DOHH2 (cell line): ENCODE measurements around the gene RASSF3.

ENCODE experiments used
- H3F3A ChIP-seq: fragments of 200-600 bp; sonication (generic), shearing (Covaris generic); 2 replicates; pipeline ENCODE4 v1.6.0; 2016; ENCODE audit warnings: antibody characterized with exemption, mild to moderate bottlenecking; ENCODE audit not compliant: control insufficient read depth, insufficient read depth
- H3K27ac ChIP-seq: fragments of 200-600 bp; sonication (generic); 2 replicates; pipeline ENCODE4 v1.5.1; 2014; ENCODE audit warnings: low read depth, mild to moderate bottlenecking, low read length, moderate library complexity
- H3K27me3 ChIP-seq: fragments of 200-600 bp; sonication (generic); 2 replicates; pipeline ENCODE4 v1.6.1; 2014; ENCODE audit warnings: mild to moderate bottlenecking, low read length, mixed read lengths; ENCODE audit not compliant: control insufficient read depth
- H3K36me3 ChIP-seq: fragments of 200-600 bp; sonication (generic); 2 replicates; pipeline ENCODE4 v1.6.1; 2014; ENCODE audit warnings: mild to moderate bottlenecking, low read length, moderate library complexity, mixed read lengths; ENCODE audit not compliant: control insufficient read depth
- H3K4me1 ChIP-seq: fragments of 200-600 bp; sonication (generic); 2 replicates; pipeline ENCODE4 v1.6.1; 2014; ENCODE audit warnings: mild to moderate bottlenecking, low read length, mixed read lengths; ENCODE audit not compliant: control insufficient read depth
- H3K4me2 ChIP-seq: fragments of 200-600 bp; sonication (generic); 2 replicates; pipeline ENCODE4 v1.6.0; 2014; ENCODE audit warnings: mild to moderate bottlenecking, low read length, moderate library complexity
- H3K4me3 ChIP-seq: fragments of 200-600 bp; sonication (generic); 2 replicates; pipeline ENCODE4 v1.5.1; 2014; ENCODE audit warnings: mild to moderate bottlenecking, low read length, mixed read lengths
- H3K79me2 ChIP-seq: fragments of 200-600 bp; sonication (generic); 2 replicates; pipeline ENCODE4 v1.6.1; 2014; ENCODE audit warnings: mild to moderate bottlenecking, low read length, mixed read lengths; ENCODE audit not compliant: control insufficient read depth
- H3K9me2 ChIP-seq: fragments of 200-600 bp; sonication (generic); replicated peaks from 2 replicates; pipeline ENCODE4 v1.6.1; 2014; ENCODE audit warnings: mild to moderate bottlenecking, low read length, mixed read lengths; ENCODE audit not compliant: control insufficient read depth
- H3K9me3 ChIP-seq: fragments of 200-600 bp; sonication (generic); 2 replicates; pipeline ENCODE4 v1.6.1; 2014; ENCODE audit warnings: antibody characterized with exemption, low read length, mixed read lengths; ENCODE audit not compliant: control insufficient read depth, insufficient read depth
- H4K20me1 ChIP-seq: fragments of 200-600 bp; sonication (generic); 2 replicates; pipeline ENCODE4 v1.6.0; 2014; ENCODE audit warnings: low read depth, mild to moderate bottlenecking, antibody characterized with exemption, low read length, moderate library complexity; ENCODE audit not compliant: control insufficient read depth, insufficient read depth
- EZH2phosphoT487 ChIP-seq: fragments of 200-600 bp; sonication (generic); IDR thresholded peaks from 2 replicates; pipeline ENCODE4 v1.6.1; 2017; ENCODE audit warnings: borderline replicate concordance, mild to moderate bottlenecking, antibody characterized with exemption, low read length, moderate library complexity, mixed read lengths
- TF ChIP-seq, protein P1 (sequence below): fragments of 200-600 bp; sonication (generic); IDR thresholded peaks from one replicate; pipeline ENCODE4 v1.5.1; 2014; ENCODE audit warnings: antibody characterized with exemption, mild to moderate bottlenecking, low read depth, low read length; ENCODE audit not compliant: poor library complexity, severe bottlenecking

The RASSF3 gene

DNA sequence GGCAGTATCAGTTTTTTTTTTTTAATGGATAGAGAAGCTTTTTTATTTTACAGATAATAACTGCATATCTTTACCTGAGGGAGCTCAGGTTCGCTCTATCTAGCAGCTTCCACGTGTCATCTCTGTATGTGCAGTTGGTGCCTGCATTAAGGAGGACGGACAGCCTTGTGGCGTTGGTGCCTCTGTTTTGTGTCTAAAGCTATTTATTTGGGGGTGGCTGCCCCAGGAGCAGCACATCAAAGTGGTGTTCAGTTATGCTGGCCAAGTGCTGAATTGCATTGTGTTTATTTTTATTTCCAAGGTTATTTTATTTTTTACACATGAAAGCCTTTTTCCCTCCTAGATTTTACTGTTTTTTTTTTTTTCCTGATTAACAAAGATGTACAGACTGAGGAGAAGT is 59.7 kb downstream of the RASSF3 start:
- H3K9me3 ChIP-seq: no peaks in the 10 kb centered on the region
- H3K9me2 ChIP-seq: no peaks in the 10 kb centered on the region
- peaks cover 19% of the 10 kb centered on the region for H4K20me1 ChIP-seq
- H3F3A ChIP-seq: peaks cover 15% of the 10 kb centered on the region
- peak overlapping the region; percentile 88 for H3K27ac ChIP-seq
- no peak for TF ChIP-seq EZH2phosphoT487
- TF ChIP-seq, protein P1, sequence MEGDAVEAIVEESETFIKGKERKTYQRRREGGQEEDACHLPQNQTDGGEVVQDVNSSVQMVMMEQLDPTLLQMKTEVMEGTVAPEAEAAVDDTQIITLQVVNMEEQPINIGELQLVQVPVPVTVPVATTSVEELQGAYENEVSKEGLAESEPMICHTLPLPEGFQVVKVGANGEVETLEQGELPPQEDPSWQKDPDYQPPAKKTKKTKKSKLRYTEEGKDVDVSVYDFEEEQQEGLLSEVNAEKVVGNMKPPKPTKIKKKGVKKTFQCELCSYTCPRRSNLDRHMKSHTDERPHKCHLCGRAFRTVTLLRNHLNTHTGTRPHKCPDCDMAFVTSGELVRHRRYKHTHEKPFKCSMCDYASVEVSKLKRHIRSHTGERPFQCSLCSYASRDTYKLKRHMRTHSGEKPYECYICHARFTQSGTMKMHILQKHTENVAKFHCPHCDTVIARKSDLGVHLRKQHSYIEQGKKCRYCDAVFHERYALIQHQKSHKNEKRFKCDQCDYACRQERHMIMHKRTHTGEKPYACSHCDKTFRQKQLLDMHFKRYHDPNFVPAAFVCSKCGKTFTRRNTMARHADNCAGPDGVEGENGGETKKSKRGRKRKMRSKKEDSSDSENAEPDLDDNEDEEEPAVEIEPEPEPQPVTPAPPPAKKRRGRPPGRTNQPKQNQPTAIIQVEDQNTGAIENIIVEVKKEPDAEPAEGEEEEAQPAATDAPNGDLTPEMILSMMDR: no peak
- no peaks in the 10 kb centered on the region for H3K27me3 ChIP-seq
- peak overlapping the region; percentile 72 for H3K4me3 ChIP-seq
- H3K36me3 ChIP-seq: peaks cover 6% of the 10 kb centered on the region; the same call in 1 of the 2 replicates
- peaks cover 96% of the 10 kb centered on the region for H3K79me2 ChIP-seq
- H3K4me1 ChIP-seq: peaks cover 95% of the 10 kb centered on the region
- peak overlapping the region; percentile 90 for H3K4me2 ChIP-seq

DNA sequence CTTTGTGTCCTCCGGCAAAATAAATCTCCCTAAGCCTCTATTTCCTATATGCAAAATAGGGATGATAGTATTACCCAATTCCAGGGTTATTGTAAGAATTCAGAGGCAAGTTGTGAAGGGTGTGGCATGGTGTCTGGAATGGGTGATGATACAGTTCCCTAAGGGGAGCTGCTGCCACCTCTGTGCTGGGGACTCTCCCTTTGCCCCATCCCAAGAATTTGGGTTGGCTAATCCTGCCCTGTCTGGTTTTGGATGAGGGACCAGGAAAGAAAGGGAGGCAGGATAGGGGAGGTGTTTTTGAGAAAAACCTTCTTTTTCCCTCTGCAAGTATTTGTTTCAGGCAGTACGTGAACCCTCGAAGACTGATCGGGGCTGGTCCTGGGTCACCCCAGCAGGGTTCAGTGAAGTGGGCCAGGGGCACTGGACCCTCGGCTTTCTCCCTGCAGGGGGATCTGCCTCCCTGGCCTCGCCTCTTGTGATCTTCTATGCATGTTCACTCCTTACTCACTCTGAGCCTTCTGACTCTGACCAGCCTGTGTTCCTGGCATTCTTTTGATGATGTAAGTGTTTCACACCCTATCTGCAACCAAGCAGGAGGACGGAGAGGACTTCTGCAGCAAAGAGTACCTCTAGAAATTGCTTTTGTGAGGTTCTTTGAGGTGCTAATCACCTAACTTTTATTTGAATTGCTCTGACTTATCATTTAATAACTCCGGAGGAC is 60.8 kb downstream of the RASSF3 start:
- Histone ChIP-seq H3K4me2 (peak overlapping the region; percentile 90), H3K79me2 (peaks cover 95% of the 10 kb centered on the region), H3K27ac (no peak overlapping the region), H3K27me3 (no peaks in the 10 kb centered on the region), H3F3A (peaks cover 12% of the 10 kb centered on the region), H3K9me3 (no peaks in the 10 kb centered on the region), H3K9me2 (no peaks in the 10 kb centered on the region), H3K36me3 (peaks cover 6% of the 10 kb centered on the region; the same call in 1 of the 2 replicates), H3K4me3 (peak overlapping the region; percentile 72; the same call in 1 of the 2 replicates), H3K4me1 (peaks cover 92% of the 10 kb centered on the region), H4K20me1 (peaks cover 23% of the 10 kb centered on the region)
- TF ChIP-seq, protein P1: no peak
- no peak for TF ChIP-seq EZH2phosphoT487

DNA sequence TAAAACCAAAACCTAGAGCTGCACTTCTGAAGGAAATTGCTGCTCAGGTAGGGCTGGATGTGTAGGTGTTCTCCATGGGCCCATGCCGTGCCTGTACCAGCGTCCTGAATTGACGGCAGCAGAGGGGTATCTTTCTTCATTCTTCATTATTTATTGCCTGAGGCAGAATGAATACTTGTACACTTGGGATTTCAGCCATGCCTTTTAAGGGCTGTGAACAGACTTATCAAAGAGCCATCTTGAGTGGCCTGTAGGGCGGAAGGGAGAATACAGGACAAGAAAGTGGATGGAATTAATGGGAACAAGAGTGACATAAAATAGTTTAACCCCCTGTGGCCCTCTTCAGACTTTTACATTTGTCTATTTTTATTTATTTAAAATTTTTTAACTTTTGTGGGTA is 61.4 kb downstream of the RASSF3 start:
- Histone ChIP-seq H3K36me3 (peaks cover 6% of the 10 kb centered on the region; the same call in 1 of the 2 replicates), H4K20me1 (peaks cover 23% of the 10 kb centered on the region), H3K27me3 (no peaks in the 10 kb centered on the region), H3K27ac (no peak overlapping the region), H3K9me3 (no peaks in the 10 kb centered on the region), H3K9me2 (no peaks in the 10 kb centered on the region), H3K4me1 (peaks cover 90% of the 10 kb centered on the region), H3F3A (peaks cover 12% of the 10 kb centered on the region), H3K4me3 (no peak overlapping the region), H3K79me2 (peaks cover 93% of the 10 kb centered on the region), H3K4me2 (no peak overlapping the region)
- no peak for TF ChIP-seq EZH2phosphoT487
- TF ChIP-seq, protein P1: no peak
